ENCODE results near the gene SERPINB6.
"Not testable (repeated sequence)": the region's sequence is repeated elsewhere in the genome, so short reads cannot be mapped to it uniquely, and the experiment has no call there.

The SERPINB6 gene

DNA sequence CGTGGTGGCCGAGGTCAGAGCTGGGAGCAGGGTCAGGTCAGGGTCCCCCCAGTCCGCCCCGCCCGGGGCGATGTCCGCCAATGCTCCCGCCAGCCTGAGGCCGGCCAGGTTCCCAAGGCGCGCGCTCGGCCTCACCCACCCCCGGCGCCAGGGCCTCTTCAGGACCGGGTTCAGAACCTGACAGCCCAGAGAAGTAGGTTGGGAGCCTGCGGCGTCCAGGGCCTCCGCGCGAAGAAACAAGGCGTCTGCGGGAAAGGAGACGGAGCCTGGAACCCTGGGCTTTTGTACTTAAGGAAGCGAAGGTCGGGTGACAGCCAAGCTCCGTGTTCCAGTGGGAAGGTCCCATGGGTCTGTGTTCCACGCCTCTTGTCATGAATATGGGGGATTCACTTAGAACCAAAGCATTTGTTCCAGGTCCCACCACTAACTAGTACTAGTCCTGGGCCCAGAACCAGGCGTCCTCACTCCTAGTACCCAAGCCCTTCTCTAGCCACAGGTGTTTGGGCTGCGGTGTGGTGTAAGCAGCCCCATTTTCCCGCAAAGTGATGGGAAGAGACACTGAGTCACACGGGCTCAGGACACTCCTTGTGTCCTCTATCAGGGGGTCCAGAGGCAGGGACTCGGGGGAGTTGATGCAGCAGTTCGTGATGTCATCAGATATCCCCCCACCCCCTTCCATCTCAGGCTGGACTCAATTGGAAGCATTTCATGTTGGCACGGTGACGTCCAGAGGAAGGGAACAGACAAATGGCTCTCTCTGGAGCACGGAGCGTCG, 67.8 kb downstream of the SERPINB6 start:
- not testable (repeated sequence) for DNase-seq

DNA sequence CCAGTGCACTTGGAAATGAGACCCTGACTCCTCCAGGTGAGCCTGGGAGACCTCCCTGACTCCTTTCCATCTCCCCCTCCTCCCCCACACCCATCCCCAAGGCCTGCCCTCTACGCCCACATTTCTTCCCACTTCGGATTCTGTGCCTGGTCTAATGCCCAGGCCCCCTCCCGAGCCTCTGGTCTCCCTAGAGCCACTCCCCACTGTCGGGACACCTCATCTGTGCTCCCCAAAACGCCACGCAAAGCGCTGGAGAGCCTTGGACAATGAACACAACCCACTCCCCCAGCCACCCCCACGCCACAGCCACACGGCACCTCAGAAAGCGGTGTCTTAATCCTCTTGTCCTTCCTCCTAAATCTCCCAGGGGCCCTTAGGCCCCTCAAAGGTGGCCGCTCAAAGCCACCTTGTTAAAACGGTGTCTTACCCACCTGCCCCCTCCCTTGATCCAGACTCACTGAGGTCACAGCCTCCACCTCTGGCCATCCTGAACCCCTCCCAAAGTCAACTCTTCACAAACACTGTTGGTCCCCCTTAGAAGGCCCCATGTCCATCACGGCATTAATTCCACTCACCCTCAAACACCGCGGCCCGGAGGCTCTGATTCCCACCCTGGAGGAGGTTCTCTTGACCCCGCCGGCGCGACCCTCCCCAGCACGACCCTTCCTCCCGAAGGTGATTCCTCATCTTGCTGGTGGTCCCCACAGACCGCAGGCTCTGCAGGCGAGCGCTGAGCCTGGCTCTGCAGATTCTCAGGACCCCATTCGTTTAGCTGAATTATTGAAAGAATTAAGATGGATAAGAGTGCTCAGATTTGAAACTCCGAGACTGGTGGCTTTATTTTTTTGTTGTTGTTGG, 69.5 kb downstream of the SERPINB6 start:
- DNase-seq, result not testable (repeated sequence)

- DNase-seq, result no peak
Observed at GRCh38 chr6:2900821-2901644, 70.3 kb downstream of the SERPINB6 start.

GRCh38 chr6:2900221-2900807, 71.1 kb downstream of the SERPINB6 start:
- no peak for DNase-seq

DNA sequence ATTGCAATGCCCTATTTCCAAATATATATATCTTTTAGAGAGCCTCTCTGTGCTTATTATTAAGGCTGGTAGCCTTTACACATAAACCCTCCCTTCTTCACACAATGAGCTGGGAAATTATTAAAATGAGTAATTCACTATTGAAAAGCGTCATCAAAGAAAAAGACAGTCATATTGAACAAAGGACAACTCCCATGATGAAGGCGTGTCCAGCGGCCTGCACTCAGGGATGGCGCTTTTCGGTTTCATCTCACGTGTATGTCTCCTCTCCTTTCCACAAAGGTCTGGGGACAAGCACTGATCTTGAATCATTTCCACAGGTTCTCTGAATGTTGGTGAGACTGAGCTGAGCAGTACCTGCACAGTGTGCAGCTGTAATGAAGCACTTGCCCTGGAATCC, 71.8 kb downstream of the SERPINB6 start:
- DNase-seq, result no peak
